ENCODE data around the gene XRCC6. TPM values are rescaled to one million over a fixed set of nuclear protein-coding genes. Genes with fewer than 3 reads are reported as not detected.
A peak's percentile ranks its signal among the peaks of the same experiment; 100 is the strongest.

XRCC6 gene
- total RNA-seq, 1 donor from 2014 or later: 546 TPM

GRCh38 chr22:41641854-41642253 lies 20.8 kb downstream of the XRCC6 start:
- H3K27me3 Mint-ChIP-seq (ENCODE audit: insufficient read depth, low read depth): no peaks in the 10 kb centered on the region
- no peak overlapping the region for H3K4me2 ChIP-seq
- H3K27me3 ChIP-seq: no peaks in the 10 kb centered on the region
- H4K20me1 ChIP-seq (ENCODE audit: low read depth): peaks cover 23% of the 10 kb centered on the region
- H3K36me3 Mint-ChIP-seq: peaks cover 30% of the 10 kb centered on the region
- H3K4me1 ChIP-seq: no peaks in the 10 kb centered on the region
- no peak overlapping the region for H3K9ac ChIP-seq
- no peak overlapping the region for H3K27ac Mint-ChIP-seq
- peaks cover 36% of the 10 kb centered on the region for H3K36me3 ChIP-seq
- no peaks in the 10 kb centered on the region for H3K4me1 Mint-ChIP-seq
- no peak for TF ChIP-seq EZH2 (IDR thresholded peaks at IDR 0.05)
- TF ChIP-seq EZH2phosphoT487 (IDR thresholded peaks at IDR 0.05): no peak
- no peak for TF ChIP-seq CTCF (IDR thresholded peaks at IDR 0.05)
- H3K9me3 ChIP-seq (ENCODE audit: low read depth): no peaks in the 10 kb centered on the region
- no peak overlapping the region for H3K4me3 ChIP-seq
- no peak overlapping the region for H3K27ac ChIP-seq
- no peak overlapping the region for H2AFZ ChIP-seq (replicated peaks)
- H3K4me3 Mint-ChIP-seq: no peak overlapping the region
- no peak for DNase-seq (ENCODE audit: low spot score)
- peaks cover 43% of the 10 kb centered on the region for H3K79me2 ChIP-seq (ENCODE audit: low read depth)
- H3K9me3 Mint-ChIP-seq: no peaks in the 10 kb centered on the region
- H3F3A ChIP-seq (ENCODE audit: low read depth): no peaks in the 10 kb centered on the region

GRCh38 chr22:41642331-41643110 lies 21.4 kb downstream of the XRCC6 start:
- H3K27me3 ChIP-seq: no peaks in the 10 kb centered on the region
- H3K4me3 ChIP-seq: no peak overlapping the region
- no peak overlapping the region for H2AFZ ChIP-seq (replicated peaks)
- Mint-ChIP-seq H3K9me3 (no peaks in the 10 kb centered on the region), H3K4me1 (no peaks in the 10 kb centered on the region), H3K27me3 (ENCODE audit: insufficient read depth, low read depth) (no peaks in the 10 kb centered on the region), H3K36me3 (peaks cover 28% of the 10 kb centered on the region), H3K4me3 (no peak overlapping the region), H3K27ac (no peak overlapping the region)
- H3K79me2 ChIP-seq (ENCODE audit: low read depth): peaks cover 43% of the 10 kb centered on the region
- H3K9ac ChIP-seq: no peak overlapping the region
- H3K9me3 ChIP-seq (ENCODE audit: low read depth): no peaks in the 10 kb centered on the region
- no peaks in the 10 kb centered on the region for H3F3A ChIP-seq (ENCODE audit: low read depth)
- no peaks in the 10 kb centered on the region for H3K4me1 ChIP-seq
- TF ChIP-seq EZH2phosphoT487 (IDR thresholded peaks at IDR 0.05) (no peak), CTCF (IDR thresholded peaks at IDR 0.05) (no peak), EZH2 (IDR thresholded peaks at IDR 0.05) (no peak)
- DNase-seq (ENCODE audit: low spot score): no peak
- no peak overlapping the region for H3K4me2 ChIP-seq
- H3K27ac ChIP-seq: no peak overlapping the region
- peaks cover 37% of the 10 kb centered on the region for H3K36me3 ChIP-seq
- H4K20me1 ChIP-seq (ENCODE audit: low read depth): peaks cover 23% of the 10 kb centered on the region

GRCh38 chr22:41647771-41648170 lies 26.7 kb downstream of the XRCC6 start:
- H3K9me3 ChIP-seq (ENCODE audit: low read depth): no peaks in the 10 kb centered on the region
- H3K36me3 ChIP-seq: peaks cover 22% of the 10 kb centered on the region
- H3K27me3 Mint-ChIP-seq (ENCODE audit: insufficient read depth, low read depth): no peaks in the 10 kb centered on the region
- no peaks in the 10 kb centered on the region for H3K27me3 ChIP-seq
- H3K9ac ChIP-seq: no peak overlapping the region
- H3K4me1 Mint-ChIP-seq: no peaks in the 10 kb centered on the region
- H3K4me2 ChIP-seq: no peak overlapping the region
- no peaks in the 10 kb centered on the region for H3K4me1 ChIP-seq
- no peak for DNase-seq (ENCODE audit: low spot score)
- no peak overlapping the region for H3K27ac ChIP-seq
- peaks cover 14% of the 10 kb centered on the region for H3K36me3 Mint-ChIP-seq
- H3K27ac Mint-ChIP-seq: no peak overlapping the region
- H3K4me3 ChIP-seq: no peak overlapping the region
- no peak overlapping the region for H2AFZ ChIP-seq (replicated peaks)
- H3K9me3 Mint-ChIP-seq: no peaks in the 10 kb centered on the region
- peaks cover 3% of the 10 kb centered on the region for H3F3A ChIP-seq (ENCODE audit: low read depth)
- H3K79me2 ChIP-seq (ENCODE audit: low read depth): peaks cover 22% of the 10 kb centered on the region
- no peak overlapping the region for H3K4me3 Mint-ChIP-seq
- TF ChIP-seq EZH2phosphoT487 (IDR thresholded peaks at IDR 0.05) (no peak), EZH2 (IDR thresholded peaks at IDR 0.05) (no peak)
- peaks cover 12% of the 10 kb centered on the region for H4K20me1 ChIP-seq (ENCODE audit: low read depth)

GRCh38 chr22:41648432-41648831 lies 27.3 kb downstream of the XRCC6 start:
- Mint-ChIP-seq H3K4me3 (no peak overlapping the region), H3K4me1 (no peaks in the 10 kb centered on the region), H3K36me3 (peaks cover 16% of the 10 kb centered on the region), H3K27me3 (ENCODE audit: insufficient read depth, low read depth) (peaks cover 2% of the 10 kb centered on the region), H3K27ac (no peak overlapping the region), H3K9me3 (no peaks in the 10 kb centered on the region)
- Histone ChIP-seq H3K27me3 (no peaks in the 10 kb centered on the region), H3K9me3 (ENCODE audit: low read depth) (no peaks in the 10 kb centered on the region), H2AFZ (replicated peaks) (no peak overlapping the region), H3K79me2 (ENCODE audit: low read depth) (peaks cover 15% of the 10 kb centered on the region), H3F3A (ENCODE audit: low read depth) (peaks cover 3% of the 10 kb centered on the region), H4K20me1 (ENCODE audit: low read depth) (peaks cover 11% of the 10 kb centered on the region), H3K4me2 (no peak overlapping the region), H3K27ac (peak overlapping the region; percentile 29), H3K9ac (no peak overlapping the region), H3K4me3 (no peak overlapping the region), H3K36me3 (peaks cover 20% of the 10 kb centered on the region), H3K4me1 (no peaks in the 10 kb centered on the region)
- no peak for TF ChIP-seq EZH2phosphoT487 (IDR thresholded peaks at IDR 0.05)
- no peak for TF ChIP-seq EZH2 (IDR thresholded peaks at IDR 0.05)
- TF ChIP-seq CTCF (IDR thresholded peaks at IDR 0.05): no peak
- no peak for DNase-seq (ENCODE audit: low spot score)
